GM12878 (cell line): ENCODE data around the gene FBXL5. TPM values are rescaled to one million over a fixed set of nuclear protein-coding genes. Genes with fewer than 3 reads are reported as not detected.

ENCODE experiments used
- ATAC-seq: fragments of 200-7000 bp; cut with Tn5 transposase; 3 replicates; pipeline ENCODE4 v1.9.1; 2020; ENCODE audit warnings: mild to moderate bottlenecking, moderate library complexity
- BruUV-seq: library from RNA; stranded (reverse); fragments of 400-500 nt; replicated peaks from 2 replicates; lab custom pipeline; 2021; lab: Mats Ljungman, UMichigan
- CTCF ChIA-PET: fragments of 300-600 bp; sonication (Branson Sonifier 250); formaldehyde crosslinking; extraction: SDS; loops from one replicate; lab custom pipeline; 2021; ENCODE audit warnings: inconsistent platforms; lab: Yijun Ruan, JAX
- POLR2A ChIA-PET: fragments of 350-600 bp; formaldehyde crosslinking; extraction: SDS; loops from one replicate; lab custom pipeline; 2021; ENCODE audit warnings: inconsistent platforms; lab: Charles Lee
- RAD21 ChIA-PET: fragments of 300-600 bp; sonication (Branson Sonifier 250); formaldehyde crosslinking; loops from one replicate; lab custom pipeline; 2023; ENCODE audit warnings: antibody characterized with exemption; ENCODE audit not compliant: unreplicated experiment; lab: Charles Lee
- SMC1A ChIA-PET: fragments of 300-600 bp; sonication (Branson Sonifier 250); formaldehyde crosslinking; loops from one replicate; lab custom pipeline; 2023; ENCODE audit not compliant: unreplicated experiment, uncharacterized antibody; lab: Charles Lee
- DNase-seq: peaks from one replicate; pipeline ENCODE4 v3.0.0-alpha.2; 2011; ENCODE audit warnings: low read depth, low spot score
- FAIRE-seq: peaks from 3 replicates; lab custom pipeline; 2011; peaks lifted over from hg19 to GRCh38; lab: Jason Lieb, UNC
- H2AFZ ChIP-seq: 2 replicates; pipeline ENCODE4 v1.6.0; 2011; ENCODE audit warnings: low read depth, low read length, control low read depth; ENCODE audit not compliant: control insufficient read depth
- H3K27ac ChIP-seq: 2 replicates; pipeline ENCODE4 v1.5.1; 2011; ENCODE audit warnings: control low read depth; ENCODE audit not compliant: control insufficient read depth, insufficient read depth
- H3K27me3 ChIP-seq, 2 experiments: replicated peaks in 1 of 2; 2 replicates each; pipeline versions ENCODE4 v1.6.0 to v1.6.1; 2011; ENCODE audit warnings: low read length in 1 of 2; ENCODE audit not compliant: control insufficient read depth in 2 of 2, insufficient read depth in 2 of 2
- H3K36me3 ChIP-seq, 2 experiments: 2 replicates each; pipeline ENCODE4 v1.5.1; 2011; ENCODE audit warnings: low read length in 1 of 2; ENCODE audit not compliant: control insufficient read depth in 2 of 2, insufficient read depth in 2 of 2
- H3K4me1 ChIP-seq: 2 replicates; pipeline ENCODE4 v1.6.1; 2011; ENCODE audit warnings: mild to moderate bottlenecking, low read length, moderate library complexity, mixed read lengths; ENCODE audit not compliant: control insufficient read depth, insufficient read depth
- H3K4me2 ChIP-seq: 2 replicates; pipeline ENCODE4 v1.6.0; 2011; ENCODE audit warnings: control low read depth; ENCODE audit not compliant: control insufficient read depth, insufficient read depth
- H3K4me3 ChIP-seq: fragments of 200-600 bp; sonication (generic); 2 replicates; pipeline ENCODE4 v1.5.1; 2016
- H3K79me2 ChIP-seq: 2 replicates; pipeline ENCODE4 v1.6.0; 2011; ENCODE audit warnings: low read length; ENCODE audit not compliant: control insufficient read depth, insufficient read depth
- H3K9ac ChIP-seq: 2 replicates; pipeline ENCODE4 v1.8.0; 2011; ENCODE audit warnings: low read length, control low read depth, mixed read lengths; ENCODE audit not compliant: control insufficient read depth, insufficient read depth
- H3K9me3 ChIP-seq: replicated peaks from 3 replicates; pipeline ENCODE4 v1.5.1; 2011; ENCODE audit warnings: mild to moderate bottlenecking, low read length; ENCODE audit not compliant: control insufficient read depth, insufficient read depth
- H4K20me1 ChIP-seq: 2 replicates; pipeline ENCODE4 v1.6.0; 2011; ENCODE audit not compliant: control insufficient read depth, insufficient read depth
- IRF3 ChIP-seq: fragments of 450-650 bp; IDR thresholded peaks from 2 replicates; pipeline ENCODE4 v1.6.1; 2014; ENCODE audit warnings: mild to moderate bottlenecking
- SMARCA5 ChIP-seq: fragments of 450-650 bp; IDR thresholded peaks from 2 replicates; pipeline ENCODE4 v1.6.1; 2017; ENCODE audit warnings: mild to moderate bottlenecking
- SUPT20H ChIP-seq: IDR thresholded peaks from 2 replicates; pipeline ENCODE4 v1.6.1; 2011; ENCODE audit warnings: low read depth, mild to moderate bottlenecking, low read length, moderate library complexity, borderline replicate concordance; ENCODE audit not compliant: control insufficient read depth
- WGBS: methylation state at CpG from one replicate; pipeline ENCODE4 v1.1.6; 2016; ENCODE audit warnings: low lambda C conversion rate; ENCODE audit not compliant: insufficient replicate concordance, insufficient coverage; ENCODE audit errors: missing lambda C conversion rate; 5-methylcytosine and 5-hydroxymethylcytosine counted together
- in situ Hi-C: fragments of 300-500 bp; cut with MboI; formaldehyde crosslinking; loops from 9 replicates; pipeline ENCODE4 v1.14.3; 2018; ENCODE audit warnings: mixed read lengths
- intact Hi-C: fragments of 100-400 bp; cut with micrococcal nuclease; formaldehyde crosslinking; loops from one replicate; pipeline ENCODE4 v1.14.2; 2022; ENCODE audit not compliant: unreplicated experiment
- polyA plus RNA-seq, 11 experiments: library from polyadenylated mRNA; depleted of rRNA in 4 of 11; unstranded in 6 of 11; stranded (reverse) in 5 of 11; fragments of >200 nt; fragmentation: Nextera tagmentation in 4 of 11; fragmentation: Illumina TruSeq in 1 of 11; extraction: Ambion mirVana in 4 of 11; extraction: Trizol in 1 of 11; gene quantifications; 1 replicate in 1 of 11; 2 replicates in 10 of 11; pipeline versions ENCODE4 v1.2.1 to v1.2.3, GENCODE V29; 2011 to 2016; ENCODE audit warnings: inconsistent platforms in 2 of 11, missing spikeins in 2 of 11, low read depth in 1 of 11
- total RNA-seq, 4 experiments: library from RNA; depleted of rRNA in 3 of 4; stranded (reverse); fragments of >200 nt in 3 of 4; fragmentation: Illumina TruSeq in 1 of 4; extraction: Trizol in 1 of 4; gene quantifications; 2 replicates each; pipeline versions ENCODE4 v1.2.1 to v1.2.3, GENCODE V29; 2013 to 2021

The FBXL5 gene
- total and polyA plus RNA-seq, 10 of the 15 experiments (the other 5 are each of a cell fraction or from before 2014, with no cell fraction given): 10.1 to 46.2 (median 32.7) TPM

GRCh38 chr4:15556511-15557092 is 98.6 kb downstream of the FBXL5 start:
- Histone ChIP-seq H3K9me3 (no peaks in the 10 kb centered on the region), H3K27me3 (no peaks in the 10 kb centered on the region), H2AFZ (no peak overlapping the region), H3K4me2 (no peak overlapping the region), H3K27ac (no peak overlapping the region), H3K79me2 (no peaks in the 10 kb centered on the region), H3K4me3 (no peak overlapping the region), H4K20me1 (no peaks in the 10 kb centered on the region), H3K4me1 (no peaks in the 10 kb centered on the region), H3K36me3 (no peaks in the 10 kb centered on the region), H3K9ac (no peak overlapping the region)
- intact Hi-C loops (no loop called here), in situ Hi-C loops (no loop called here)
- ChIA-PET CTCF (no interaction called here), SMC1A (no interaction called here), POLR2A (no interaction called here), RAD21 (no interaction called here)
- DNase-seq (no peak), FAIRE-seq (no peak), ATAC-seq (no peak)
- WGBS: 60% methylated on average over 4 of the region's 4 CpGs
- no peak for TF ChIP-seq IRF3
- no peak for TF ChIP-seq SMARCA5
- no peak for TF ChIP-seq SUPT20H
- no TSS peak for BruUV-seq

Other genes with a start within 250 kb of the FBXL5 start
- not detected in 2 replicates for gene C1QTNF7, start 227.3 kb downstream of the FBXL5 start, total RNA-seq (2014; rRNA removed)
- gene C1QTNF7, start 227.3 kb downstream of the FBXL5 start, total RNA-seq (2014; rRNA removed; fragmentation: Illumina TruSeq; extraction: Trizol): not detected in 2 replicates
- not detected in 2 replicates for gene C1QTNF7, start 227.3 kb downstream of the FBXL5 start, total RNA-seq (2021)
- gene C1QTNF7, start 227.3 kb downstream of the FBXL5 start, polyA plus RNA-seq (2011; rRNA removed): not detected in 2 replicates
- not detected in 2 replicates for gene C1QTNF7, start 227.3 kb downstream of the FBXL5 start, polyA plus RNA-seq (2014; fragmentation: Illumina TruSeq; extraction: Trizol)
- gene C1QTNF7, start 227.3 kb downstream of the FBXL5 start, polyA plus RNA-seq (2014; fragmentation: Nextera tagmentation; extraction: Ambion mirVana): not detected
- not detected in 2 replicates for gene C1QTNF7, start 227.3 kb downstream of the FBXL5 start, polyA plus RNA-seq (2014; rRNA removed)
- not detected for gene C1QTNF7, start 227.3 kb downstream of the FBXL5 start, polyA plus RNA-seq (2016; fragmentation: Nextera tagmentation; extraction: Ambion mirVana)
- 0.06 and 0.49 TPM in 2 replicates for gene CC2D2A, start 185.5 kb downstream of the FBXL5 start, total RNA-seq (2014; rRNA removed)
- 0.13 and 0.18 TPM in 2 replicates for gene CC2D2A, start 185.5 kb downstream of the FBXL5 start, total RNA-seq (2014; rRNA removed; fragmentation: Illumina TruSeq; extraction: Trizol)
- gene CC2D2A, start 185.5 kb downstream of the FBXL5 start, total RNA-seq (2021): 0.64 and 0.67 TPM in 2 replicates
- gene CC2D2A, start 185.5 kb downstream of the FBXL5 start, polyA plus RNA-seq (2011; rRNA removed): 0.04 and 0.20 TPM in 2 replicates
- gene CC2D2A, start 185.5 kb downstream of the FBXL5 start, polyA plus RNA-seq (2014; fragmentation: Illumina TruSeq; extraction: Trizol): 0.21 and 0.32 TPM in 2 replicates
- gene CC2D2A, start 185.5 kb downstream of the FBXL5 start, polyA plus RNA-seq (2014; fragmentation: Nextera tagmentation; extraction: Ambion mirVana): under 1 TPM; 0.26 to 0.43 TPM
- 0.28 and 1.1 TPM in 2 replicates for gene CC2D2A, start 185.5 kb downstream of the FBXL5 start, polyA plus RNA-seq (2014; rRNA removed)
- under 1 TPM; 0.11 to 0.27 TPM for gene CC2D2A, start 185.5 kb downstream of the FBXL5 start, polyA plus RNA-seq (2016; fragmentation: Nextera tagmentation; extraction: Ambion mirVana)
- gene FAM200B, start 26.5 kb upstream of the FBXL5 start, total RNA-seq (2014; rRNA removed): 13.8 and 19.7 TPM in 2 replicates
- gene FAM200B, start 26.5 kb upstream of the FBXL5 start, total RNA-seq (2014; rRNA removed; fragmentation: Illumina TruSeq; extraction: Trizol): 21.2 and 26.6 TPM in 2 replicates
- gene FAM200B, start 26.5 kb upstream of the FBXL5 start, total RNA-seq (2021): 14.9 and 15.9 TPM in 2 replicates
- gene FAM200B, start 26.5 kb upstream of the FBXL5 start, polyA plus RNA-seq (2011; rRNA removed): 14.2 and 20.3 TPM in 2 replicates
- gene FAM200B, start 26.5 kb upstream of the FBXL5 start, polyA plus RNA-seq (2014; fragmentation: Illumina TruSeq; extraction: Trizol): 36.4 and 37.1 TPM in 2 replicates
- gene FAM200B, start 26.5 kb upstream of the FBXL5 start, polyA plus RNA-seq (2014; fragmentation: Nextera tagmentation; extraction: Ambion mirVana): 10 to 100 TPM; 24.4 to 27.0 TPM
- gene FAM200B, start 26.5 kb upstream of the FBXL5 start, polyA plus RNA-seq (2014; rRNA removed): 20.1 and 22.1 TPM in 2 replicates
- gene FAM200B, start 26.5 kb upstream of the FBXL5 start, polyA plus RNA-seq (2016; fragmentation: Nextera tagmentation; extraction: Ambion mirVana): 10 to 100 TPM; 42.2 to 48.5 TPM
- 0.11 TPM in 1 of 2 replicates, not detected in the other for gene BST1, start 47.7 kb upstream of the FBXL5 start, total RNA-seq (2014; rRNA removed)
- gene BST1, start 47.7 kb upstream of the FBXL5 start, total RNA-seq (2014; rRNA removed; fragmentation: Illumina TruSeq; extraction: Trizol): 0.31 TPM in 1 of 2 replicates, not detected in the other
- 0.31 and 0.32 TPM in 2 replicates for gene BST1, start 47.7 kb upstream of the FBXL5 start, total RNA-seq (2021)
- gene BST1, start 47.7 kb upstream of the FBXL5 start, polyA plus RNA-seq (2011; rRNA removed): 0.04 TPM in 1 of 2 replicates, not detected in the other
- 0.25 TPM in 1 of 2 replicates, not detected in the other for gene BST1, start 47.7 kb upstream of the FBXL5 start, polyA plus RNA-seq (2014; fragmentation: Illumina TruSeq; extraction: Trizol)
- under 1 TPM; 0.09 to 0.10 TPM for gene BST1, start 47.7 kb upstream of the FBXL5 start, polyA plus RNA-seq (2014; fragmentation: Nextera tagmentation; extraction: Ambion mirVana)
- 0.08 TPM in 1 of 2 replicates, not detected in the other for gene BST1, start 47.7 kb upstream of the FBXL5 start, polyA plus RNA-seq (2014; rRNA removed)
- gene BST1, start 47.7 kb upstream of the FBXL5 start, polyA plus RNA-seq (2016; fragmentation: Nextera tagmentation; extraction: Ambion mirVana): under 1 TPM; 0.11 to 0.42 TPM
- gene CD38, start 123.0 kb upstream of the FBXL5 start, total RNA-seq (2014; rRNA removed): 9.0 and 13.0 TPM in 2 replicates
- gene CD38, start 123.0 kb upstream of the FBXL5 start, total RNA-seq (2014; rRNA removed; fragmentation: Illumina TruSeq; extraction: Trizol): 11.9 TPM in 2 replicates
- 18.0 and 19.0 TPM in 2 replicates for gene CD38, start 123.0 kb upstream of the FBXL5 start, total RNA-seq (2021)
- gene CD38, start 123.0 kb upstream of the FBXL5 start, polyA plus RNA-seq (2011; rRNA removed): 38.3 and 39.8 TPM in 2 replicates
- 12.4 and 20.4 TPM in 2 replicates for gene CD38, start 123.0 kb upstream of the FBXL5 start, polyA plus RNA-seq (2014; fragmentation: Illumina TruSeq; extraction: Trizol)
- gene CD38, start 123.0 kb upstream of the FBXL5 start, polyA plus RNA-seq (2014; fragmentation: Nextera tagmentation; extraction: Ambion mirVana): 1 to 10 TPM; 3.5 to 4.8 TPM
- gene CD38, start 123.0 kb upstream of the FBXL5 start, polyA plus RNA-seq (2014; rRNA removed): 11.9 and 13.0 TPM in 2 replicates
- gene CD38, start 123.0 kb upstream of the FBXL5 start, polyA plus RNA-seq (2016; fragmentation: Nextera tagmentation; extraction: Ambion mirVana): 10 to 100 TPM; 16.0 to 19.4 TPM